NCI-H2196 (cell line): ENCODE results near the gene REEP3.

Experiments used
- DNase-seq: peaks from one replicate; lab custom pipeline; 2025; ENCODE audit not compliant: unreplicated experiment; lab: John Stamatoyannopoulos, UW

The REEP3 gene

GRCh38 chr10:63661347-63661746 is 140.1 kb downstream of the REEP3 start:
- DNase-seq, result no peak

- peak; percentile 47 for DNase-seq
These were observed 143.2 kb downstream of the REEP3 start for GRCh38 chr10:63664341-63664885.

GRCh38 chr10:63665006-63665580 is 143.9 kb downstream of the REEP3 start:
- peak; percentile 39 for DNase-seq

- no peak for DNase-seq
These were observed 144.5 kb downstream of the REEP3 start for GRCh38 chr10:63665670-63666134.

GRCh38 chr10:63666836-63667383 is 145.7 kb downstream of the REEP3 start:
- no peak for DNase-seq

GRCh38 chr10:63667596-63668480 is 146.6 kb downstream of the REEP3 start:
- DNase-seq, result no peak

- DNase-seq, result no peak
These were observed 149.2 kb downstream of the REEP3 start for GRCh38 chr10:63670291-63670898.

GRCh38 chr10:63671317-63671937 is 150.2 kb downstream of the REEP3 start:
- DNase-seq, result no peak

- DNase-seq, result no peak
These were observed 151.3 kb downstream of the REEP3 start for GRCh38 chr10:63672491-63672890.

GRCh38 chr10:63673246-63673645 is 152.0 kb downstream of the REEP3 start:
- no peak for DNase-seq

- DNase-seq, result no peak
These were observed 152.6 kb downstream of the REEP3 start for GRCh38 chr10:63673846-63674245.
